Colonic mucosa (tissue), 4 donors: ENCODE data around the gene UCN2. TPM values are rescaled to one million over a fixed set of nuclear protein-coding genes. Genes with fewer than 3 reads are reported as not detected.

Source experiments
- DNase-seq: peaks from one replicate; pipeline ENCODE4 v3.0.0-alpha.2; 2020
- H3K27ac ChIP-seq: fragments of 200-600 bp; one replicate; pipeline ENCODE4 v1.8.0; 2021
- H3K27me3 ChIP-seq: fragments of 200-600 bp; one replicate; pipeline ENCODE4 v1.8.0; 2021
- H3K36me3 ChIP-seq: fragments of 200-600 bp; one replicate; pipeline ENCODE4 v1.8.0; 2021
- H3K4me1 ChIP-seq: fragments of 200-600 bp; one replicate; pipeline ENCODE4 v1.8.0; 2021; ENCODE audit warnings: mild to moderate bottlenecking
- H3K4me3 ChIP-seq: fragments of 200-600 bp; one replicate; pipeline ENCODE4 v1.8.0; 2021
- H3K9ac ChIP-seq, 2 donors: one replicate each; pipeline ENCODE4 v1.7.0; 2013; ENCODE audit warnings: control low read depth in 2 of 2, low read depth in 2 of 2, low read length in 2 of 2
- H3K9me3 ChIP-seq: fragments of 200-600 bp; one replicate; pipeline ENCODE4 v1.8.0; 2021
- intact Hi-C: fragments of 100-400 bp; cut with DNase I; formaldehyde crosslinking; loops from one replicate; pipeline ENCODE4 v1.14.1; 2022
- total RNA-seq, 2 donors: library from RNA; stranded (reverse); fragmentation: NEBNext Ultra II Directional in 1 of 2; extraction: Animal tissue kit (Norgen Biotek cat#: 25700) in 1 of 2; gene quantifications; one replicate each; pipeline ENCODE4 v1.2.1, GENCODE V29; 2021
- TF ChIP-seq, protein P1 (sequence below): fragments of 200-600 bp; IDR thresholded peaks from one replicate; pipeline ENCODE4 v1.8.0; 2022; ENCODE audit warnings: antibody characterized with exemption, mild to moderate bottlenecking
- donor health status: healthy.
- donor health status: DM: no; HTN: no; CAD: no.
- donor health status: DM: no; HTN: no; CAD: no.

Gene UCN2
- total RNA-seq, 2 donors from 2014 or later: not detected

DNA sequence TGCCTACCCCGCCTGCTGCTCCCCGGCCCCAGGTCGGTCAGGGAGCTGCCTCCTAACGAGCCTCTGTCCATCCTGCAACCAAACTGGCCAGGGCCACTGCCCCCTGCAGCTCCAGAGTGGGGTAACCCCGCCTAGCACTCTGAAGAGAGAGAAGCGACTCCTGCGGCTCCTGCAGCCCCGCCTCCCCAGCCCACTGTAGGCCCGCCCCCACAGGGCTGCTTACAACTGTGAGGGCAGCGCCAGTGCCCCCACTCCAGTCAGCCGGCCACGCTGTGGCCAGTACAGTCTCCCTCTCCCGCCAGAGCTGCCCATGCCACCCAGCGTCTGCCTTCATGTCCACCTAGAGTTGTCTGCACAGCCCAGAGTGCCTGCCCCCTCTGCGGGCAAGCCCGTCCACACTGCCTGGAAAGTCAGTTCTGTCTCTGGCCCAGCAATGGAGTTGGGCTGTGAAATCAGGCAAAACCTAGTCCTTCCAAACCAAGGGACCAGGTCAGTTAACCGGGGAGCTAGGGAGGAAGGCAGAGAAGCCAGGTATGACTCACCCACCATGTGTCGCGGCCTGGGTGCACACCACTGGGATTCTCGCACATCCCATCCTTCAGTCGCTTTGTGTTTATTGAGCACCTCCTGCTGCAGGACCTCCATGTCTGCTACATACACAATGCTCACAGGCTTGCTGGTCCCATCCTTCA, 2.4 kb downstream of the UCN2 start:
- no peaks in the 10 kb centered on the region for H3K27me3 ChIP-seq
- no peak overlapping the region for H3K4me3 ChIP-seq
- intact Hi-C loops: no loop called here
- H3K9me3 ChIP-seq: no peaks in the 10 kb centered on the region
- peak overlapping the region; percentile 26 to 50 for H3K9ac ChIP-seq
- no peaks in the 10 kb centered on the region for H3K36me3 ChIP-seq
- H3K27ac ChIP-seq: no peak overlapping the region
- DNase-seq: peak; percentile 38
- TF ChIP-seq, protein P1, sequence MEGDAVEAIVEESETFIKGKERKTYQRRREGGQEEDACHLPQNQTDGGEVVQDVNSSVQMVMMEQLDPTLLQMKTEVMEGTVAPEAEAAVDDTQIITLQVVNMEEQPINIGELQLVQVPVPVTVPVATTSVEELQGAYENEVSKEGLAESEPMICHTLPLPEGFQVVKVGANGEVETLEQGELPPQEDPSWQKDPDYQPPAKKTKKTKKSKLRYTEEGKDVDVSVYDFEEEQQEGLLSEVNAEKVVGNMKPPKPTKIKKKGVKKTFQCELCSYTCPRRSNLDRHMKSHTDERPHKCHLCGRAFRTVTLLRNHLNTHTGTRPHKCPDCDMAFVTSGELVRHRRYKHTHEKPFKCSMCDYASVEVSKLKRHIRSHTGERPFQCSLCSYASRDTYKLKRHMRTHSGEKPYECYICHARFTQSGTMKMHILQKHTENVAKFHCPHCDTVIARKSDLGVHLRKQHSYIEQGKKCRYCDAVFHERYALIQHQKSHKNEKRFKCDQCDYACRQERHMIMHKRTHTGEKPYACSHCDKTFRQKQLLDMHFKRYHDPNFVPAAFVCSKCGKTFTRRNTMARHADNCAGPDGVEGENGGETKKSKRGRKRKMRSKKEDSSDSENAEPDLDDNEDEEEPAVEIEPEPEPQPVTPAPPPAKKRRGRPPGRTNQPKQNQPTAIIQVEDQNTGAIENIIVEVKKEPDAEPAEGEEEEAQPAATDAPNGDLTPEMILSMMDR: no peak
- H3K4me1 ChIP-seq: peaks cover 10% of the 10 kb centered on the region

GRCh38 chr3:48560648-48561018, 2.9 kb downstream of the UCN2 start:
- H3K4me1 ChIP-seq: peaks cover 10% of the 10 kb centered on the region
- no peaks in the 10 kb centered on the region for H3K9me3 ChIP-seq
- H3K9ac ChIP-seq: peak overlapping the region; percentile 26 to 50
- H3K27ac ChIP-seq: no peak overlapping the region
- no peak for DNase-seq
- H3K36me3 ChIP-seq: no peaks in the 10 kb centered on the region
- no peaks in the 10 kb centered on the region for H3K27me3 ChIP-seq
- TF ChIP-seq, protein P1: no peak
- intact Hi-C loops: no loop called here
- no peak overlapping the region for H3K4me3 ChIP-seq

DNA sequence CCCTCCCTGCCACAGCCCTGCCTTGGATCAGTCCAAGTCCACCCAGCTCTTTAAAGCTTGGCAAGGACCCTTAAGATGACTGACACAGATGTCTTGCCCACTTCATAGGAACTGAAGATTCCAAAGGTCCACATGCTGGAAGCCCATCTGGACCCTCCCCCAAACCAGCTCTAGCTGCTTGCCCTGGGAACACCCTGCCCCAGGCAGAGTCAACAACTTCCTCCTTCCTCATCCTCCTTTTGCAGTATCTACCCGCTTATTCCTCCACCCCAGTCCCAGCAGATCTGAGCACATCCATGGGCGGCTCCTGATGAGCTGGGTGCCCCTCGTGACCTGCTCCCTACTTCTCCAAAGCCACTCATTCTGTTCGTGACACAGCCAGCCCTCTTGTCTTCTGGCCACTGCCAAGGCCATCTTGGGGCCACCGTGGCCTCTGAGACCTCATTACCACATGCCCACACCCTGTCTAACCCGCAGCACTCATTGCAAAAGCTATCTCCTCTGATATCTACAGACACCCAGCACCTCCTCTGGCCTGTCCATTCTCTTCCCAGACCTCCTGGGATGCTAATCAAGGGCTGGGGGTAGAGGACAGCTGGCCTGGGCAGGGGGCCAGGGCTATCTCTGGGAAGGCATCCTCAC, 5.0 kb downstream of the UCN2 start:
- no peaks in the 10 kb centered on the region for H3K9me3 ChIP-seq
- peak overlapping the region; percentile 74 for H3K27ac ChIP-seq
- TF ChIP-seq, protein P1: peak; percentile 11
- peaks cover 10% of the 10 kb centered on the region for H3K4me1 ChIP-seq
- peak overlapping the region in 1 of 2 donors; percentile 34 for H3K9ac ChIP-seq
- DNase-seq: peak; percentile 41
- no peaks in the 10 kb centered on the region for H3K27me3 ChIP-seq
- no peaks in the 10 kb centered on the region for H3K36me3 ChIP-seq
- intact Hi-C loops: no loop called here
- no peak overlapping the region for H3K4me3 ChIP-seq

- peak; percentile 100 for DNase-seq
- peak within 1 kb of the TSS; percentile 51 to 61 for H3K9ac ChIP-seq
- TF ChIP-seq, protein P1: no peak
- H3K36me3 ChIP-seq: no peaks in the 10 kb centered on the region
- no peaks in the 10 kb centered on the region for H3K9me3 ChIP-seq
- intact Hi-C loops: no loop called here
- peak within 1 kb of the TSS; percentile 50 for H3K4me3 ChIP-seq
- peaks cover 10% of the 10 kb centered on the region for H3K4me1 ChIP-seq
- no peaks in the 10 kb centered on the region for H3K27me3 ChIP-seq
- peak within 1 kb of the TSS; percentile 74 for H3K27ac ChIP-seq
Measured at GRCh38 chr3:48556796-48557626, 6.6 kb downstream of the UCN2 start, which contains the start of gene PFKFB4. PFKFB4 (minus strand) TSS chr3:48556803; CDS start chr3:48556777, 26 bp downstream.

- Histone ChIP-seq H3K4me1 (peaks cover 10% of the 10 kb centered on the region), H3K4me3 (peak overlapping the region; percentile 50), H3K36me3 (no peaks in the 10 kb centered on the region), H3K9ac (peak overlapping the region; percentile 51 to 58), H3K27me3 (no peaks in the 10 kb centered on the region), H3K9me3 (no peaks in the 10 kb centered on the region), H3K27ac (peak overlapping the region; percentile 26)
- intact Hi-C loops: no loop called here
- no peak for DNase-seq
- TF ChIP-seq, protein P1: no peak
Measured at GRCh38 chr3:48555949-48556795, 7.4 kb downstream of the UCN2 start.
